OCI-LY1 (cell line): ENCODE data around the gene PRAMEF2.
"Not testable (repeated sequence)": the region's sequence is repeated elsewhere in the genome, so short reads cannot be mapped to it uniquely, and the experiment has no call there.

ENCODE experiments used
- H2AFZ ChIP-seq: fragments of 200-600 bp; sonication (generic), shearing (Covaris generic); 2 replicates; pipeline ENCODE4 v1.6.0; 2014; ENCODE audit warnings: antibody characterized with exemption, mild to moderate bottlenecking, low read length
- H3F3A ChIP-seq: fragments of 200-600 bp; sonication (generic), shearing (Covaris generic); 2 replicates; pipeline ENCODE4 v1.6.0; 2014; ENCODE audit warnings: mild to moderate bottlenecking, antibody characterized with exemption, low read length, moderate library complexity; ENCODE audit not compliant: insufficient read depth
- H3K27ac ChIP-seq: fragments of 200-600 bp; sonication (generic); 2 replicates; pipeline ENCODE4 v1.5.1; 2014; ENCODE audit warnings: low read length, mixed run types, mild to moderate bottlenecking, low read depth; ENCODE audit not compliant: poor library complexity, severe bottlenecking
- H3K27me3 ChIP-seq: fragments of 200-600 bp; sonication (generic); 2 replicates; pipeline ENCODE4 v1.6.0; 2014; ENCODE audit warnings: antibody characterized with exemption, mild to moderate bottlenecking, low read length, moderate library complexity; ENCODE audit not compliant: insufficient read depth
- H3K36me3 ChIP-seq: fragments of 200-600 bp; sonication (generic); 2 replicates; pipeline ENCODE4 v1.6.1; 2014; ENCODE audit warnings: mild to moderate bottlenecking, antibody characterized with exemption, low read length, moderate library complexity, mixed read lengths; ENCODE audit not compliant: insufficient read depth
- H3K4me1 ChIP-seq: fragments of 200-600 bp; sonication (generic); 2 replicates; pipeline ENCODE4 v1.5.1; 2014; ENCODE audit warnings: mild to moderate bottlenecking, low read length, moderate library complexity; ENCODE audit not compliant: insufficient read depth, severe bottlenecking
- H3K4me2 ChIP-seq: fragments of 200-600 bp; sonication (generic), shearing (Covaris generic); 2 replicates; pipeline ENCODE4 v1.6.1; 2014; ENCODE audit warnings: low read length
- H3K4me3 ChIP-seq: fragments of 200-600 bp; sonication (generic); 2 replicates; pipeline ENCODE4 v1.5.1; 2014; ENCODE audit warnings: low read length, low read depth, mild to moderate bottlenecking, mixed read lengths; ENCODE audit not compliant: poor library complexity, severe bottlenecking
- H3K79me2 ChIP-seq: fragments of 200-600 bp; shearing (Covaris generic); 2 replicates; pipeline ENCODE4 v1.6.1; 2016; ENCODE audit warnings: mixed run types, low read length, mixed read lengths; ENCODE audit not compliant: insufficient read depth
- H3K9ac ChIP-seq: fragments of 200-600 bp; sonication (generic), shearing (Covaris generic); 2 replicates; pipeline ENCODE4 v1.6.1; 2014; ENCODE audit warnings: mild to moderate bottlenecking, low read length, mixed read lengths
- H3K9me2 ChIP-seq: fragments of 200-600 bp; sonication (generic), shearing (Covaris generic); 2 replicates; pipeline ENCODE4 v1.6.1; 2014; ENCODE audit warnings: low read depth, mild to moderate bottlenecking, low read length, mixed read lengths
- H3K9me3 ChIP-seq: fragments of 200-600 bp; shearing (Covaris generic); 2 replicates; pipeline ENCODE4 v1.6.1; 2014; ENCODE audit warnings: low read length, mixed read lengths
- H4K20me1 ChIP-seq: fragments of 200-600 bp; sonication (generic), shearing (Covaris generic); 2 replicates; pipeline ENCODE4 v1.6.0; 2016; ENCODE audit warnings: mild to moderate bottlenecking, low read length; ENCODE audit not compliant: insufficient read depth
- CTCF ChIP-seq: fragments of 200-600 bp; sonication (generic), shearing (Covaris generic); IDR thresholded peaks from 2 replicates; pipeline ENCODE4 v1.5.1; 2017; ENCODE audit warnings: mild to moderate bottlenecking, antibody characterized with exemption, low read length, moderate library complexity, mixed read lengths
- EZH2 ChIP-seq: fragments of 200-600 bp; sonication (generic), shearing (Covaris generic); IDR thresholded peaks from 2 replicates; pipeline ENCODE4 v1.8.0; 2017; ENCODE audit warnings: borderline replicate concordance, mixed run types, mild to moderate bottlenecking, antibody characterized with exemption, low read length, moderate library complexity, mixed read lengths

PRAMEF2 gene

DNA sequence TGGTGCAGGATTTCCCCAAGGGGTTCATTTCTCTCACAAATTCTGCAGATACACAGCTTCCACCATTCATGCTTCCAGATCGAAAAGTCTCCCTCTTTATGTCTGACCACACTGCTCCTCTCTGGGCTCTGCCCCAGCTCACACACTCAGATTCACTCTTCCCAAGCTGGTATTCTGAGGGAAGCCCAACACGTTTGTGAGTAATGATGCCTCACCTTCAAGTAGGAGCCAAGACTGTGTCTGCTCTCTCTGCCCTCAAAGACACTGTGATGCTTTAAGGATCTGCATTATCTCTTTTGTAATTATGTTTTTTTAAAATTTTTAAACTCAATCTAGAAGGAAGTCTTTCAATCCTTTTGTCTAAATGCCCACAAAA, 45.5 kb upstream of the PRAMEF2 start:
- TF ChIP-seq CTCF = no peak
- no peak for TF ChIP-seq EZH2
- H2AFZ ChIP-seq = no peak overlapping the region
- H4K20me1 ChIP-seq = no peaks in the 10 kb centered on the region
- H3K27me3 ChIP-seq = no peaks in the 10 kb centered on the region
- no peak overlapping the region for H3K4me3 ChIP-seq
- H3K4me2 ChIP-seq = no peak overlapping the region
- no peaks in the 10 kb centered on the region for H3K4me1 ChIP-seq
- no peak overlapping the region for H3K27ac ChIP-seq
- H3K36me3 ChIP-seq = no peaks in the 10 kb centered on the region
- H3F3A ChIP-seq = no peaks in the 10 kb centered on the region
- H3K9me2 ChIP-seq = no peaks in the 10 kb centered on the region
- H3K9ac ChIP-seq = no peak overlapping the region
- no peaks in the 10 kb centered on the region for H3K79me2 ChIP-seq
- H3K9me3 ChIP-seq = no peaks in the 10 kb centered on the region

GRCh38 chr1:12819061-12819460, 37.8 kb upstream of the PRAMEF2 start:
- not testable (repeated sequence) for H3K4me3 ChIP-seq, H3K36me3 ChIP-seq, H3K4me1 ChIP-seq, H3K9me2 ChIP-seq, H3K27ac ChIP-seq, H3K27me3 ChIP-seq, H3K9me3 ChIP-seq, H2AFZ ChIP-seq, H3K9ac ChIP-seq, H4K20me1 ChIP-seq, H3K79me2 ChIP-seq, H3F3A ChIP-seq, H3K4me2 ChIP-seq

- H3K79me2 ChIP-seq, H3K9me3 ChIP-seq, H3K27ac ChIP-seq, H3K27me3 ChIP-seq, H2AFZ ChIP-seq, H3K36me3 ChIP-seq, H3K9ac ChIP-seq, H3K4me1 ChIP-seq, H3F3A ChIP-seq, H3K4me2 ChIP-seq, H3K4me3 ChIP-seq, H4K20me1 ChIP-seq, H3K9me2 ChIP-seq: not testable (repeated sequence)
Observed at GRCh38 chr1:12831310-12831709, 25.6 kb upstream of the PRAMEF2 start, which contains the start of gene PRAMEF11. Gene PRAMEF11, minus strand, starts transcription at chr1:12831410. Its CDS starts 2,621 bp downstream, at chr1:12828789.

DNA sequence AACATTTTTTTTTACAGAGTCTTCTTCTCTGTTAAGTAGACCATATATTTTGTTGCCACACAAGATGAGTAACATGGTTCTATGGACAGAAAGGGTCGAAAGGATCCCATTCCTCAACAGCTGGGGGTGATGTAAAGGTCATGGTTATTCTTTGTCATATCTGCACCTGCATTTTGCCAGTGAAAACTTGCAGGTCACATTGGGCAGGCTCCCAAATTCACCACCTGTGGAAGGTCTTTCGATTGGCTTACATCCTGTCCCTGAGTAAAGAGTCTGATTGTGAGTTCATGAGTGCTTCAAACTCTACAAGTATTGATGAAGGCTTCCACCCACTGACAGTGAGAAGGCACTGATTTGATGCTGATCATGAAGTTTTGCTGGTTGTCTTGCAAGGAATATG, 23.6 kb upstream of the PRAMEF2 start:
- H3K79me2 ChIP-seq = not testable (repeated sequence)

GRCh38 chr1:12848620-12849019, 8.3 kb upstream of the PRAMEF2 start, which contains the start of gene HNRNPCL1:
Gene HNRNPCL1, minus strand, starts transcription at chr1:12848720. Its CDS starts 431 bp downstream, at chr1:12848289.
- not testable (repeated sequence) for H3K36me3 ChIP-seq, H3K4me3 ChIP-seq, H3K9me3 ChIP-seq, H3K9ac ChIP-seq, H3K27ac ChIP-seq, H3K79me2 ChIP-seq, H3K4me1 ChIP-seq, H3K9me2 ChIP-seq, H3F3A ChIP-seq, H4K20me1 ChIP-seq, H3K27me3 ChIP-seq, H2AFZ ChIP-seq, H3K4me2 ChIP-seq

More for the DNA sequence above, 23.6 kb upstream of the PRAMEF2 start:
- H3F3A ChIP-seq, H4K20me1 ChIP-seq, H2AFZ ChIP-seq, H3K27me3 ChIP-seq, H3K4me2 ChIP-seq, H3K9ac ChIP-seq, H3K27ac ChIP-seq, H3K9me3 ChIP-seq, H3K4me3 ChIP-seq, H3K36me3 ChIP-seq, H3K9me2 ChIP-seq, H3K4me1 ChIP-seq: not testable (repeated sequence)
